AG08396 (cell line): Measurements from ENCODE around the gene ITPK1.
A peak's percentile ranks its signal among the peaks of the same experiment; 100 is the strongest.

Experiments
- DNase-seq: peaks from one replicate; pipeline ENCODE4 v3.0.0; 2012; ENCODE audit warnings: low spot score, mixed read lengths

ITPK1 gene

DNA sequence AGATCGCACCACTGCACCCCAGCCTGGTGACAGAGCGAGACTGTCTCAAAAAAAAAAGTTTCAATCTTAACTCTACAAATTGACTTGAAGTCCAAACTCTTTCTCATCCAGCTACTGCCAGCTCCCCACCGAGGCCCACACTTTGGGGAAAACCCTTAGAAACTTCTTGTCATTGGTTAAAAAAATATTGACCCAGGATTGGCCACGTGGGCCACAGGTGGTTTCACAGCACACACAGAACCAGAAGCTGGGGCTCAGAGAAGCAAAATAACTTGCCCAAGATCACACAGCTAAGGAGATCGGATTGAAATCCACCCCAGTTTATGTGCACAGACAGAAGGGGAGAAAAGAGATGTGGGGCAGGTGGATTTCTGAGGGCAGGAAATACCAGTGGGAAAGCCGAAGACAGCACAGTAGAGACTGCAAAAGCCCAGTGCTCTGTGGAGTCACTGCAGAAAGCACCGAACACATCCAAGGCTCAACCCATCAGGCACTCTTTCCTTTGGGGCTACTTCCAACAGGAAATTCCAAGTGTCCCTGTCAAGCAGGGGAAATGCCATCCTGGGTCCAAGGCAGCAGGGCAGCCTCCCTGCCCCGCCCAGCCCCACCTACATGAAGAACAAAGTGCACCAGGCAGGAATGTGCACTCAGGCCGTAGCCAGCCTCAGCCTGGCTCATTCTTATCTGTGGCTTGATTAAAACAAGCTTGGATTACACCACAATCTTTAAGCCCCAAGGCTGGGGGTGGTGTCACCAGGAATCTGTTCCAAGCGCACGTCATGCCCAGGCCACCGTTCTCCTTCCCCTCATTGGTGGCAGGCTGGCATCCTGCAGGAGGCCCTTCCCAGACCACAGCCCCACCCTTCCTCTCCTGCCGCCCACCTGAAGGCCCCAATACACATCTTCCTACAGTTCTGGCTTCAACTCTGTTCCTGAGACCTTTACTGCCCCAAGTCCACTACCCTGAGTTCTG is 72.5 kb downstream of the ITPK1 start:
- DNase-seq = peak; percentile 69

DNA sequence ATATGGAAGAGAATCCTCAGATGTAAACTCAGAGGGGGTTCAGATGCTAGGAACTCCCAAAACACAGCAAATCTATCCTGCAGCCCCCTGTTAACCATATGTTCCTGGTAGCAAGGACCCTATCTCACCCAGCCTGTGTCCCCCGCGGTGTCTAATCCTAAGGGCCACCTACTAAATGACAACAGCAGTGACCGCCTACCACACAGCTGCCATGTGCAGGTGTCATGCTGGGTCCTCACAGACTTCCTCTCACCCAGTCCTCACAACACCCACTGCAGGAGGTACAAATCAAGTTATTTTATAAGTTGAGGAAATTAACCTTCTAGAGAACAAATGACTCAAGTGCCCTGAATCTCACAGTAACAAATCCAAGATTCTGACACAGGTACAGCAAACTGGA is 73.9 kb downstream of the ITPK1 start:
- DNase-seq = no peak

- DNase-seq = no peak
Observed at GRCh38 chr14:93040982-93041381, 74.7 kb downstream of the ITPK1 start.

GRCh38 chr14:93040443-93040842 is 75.3 kb downstream of the ITPK1 start:
- DNase-seq = no peak

DNA sequence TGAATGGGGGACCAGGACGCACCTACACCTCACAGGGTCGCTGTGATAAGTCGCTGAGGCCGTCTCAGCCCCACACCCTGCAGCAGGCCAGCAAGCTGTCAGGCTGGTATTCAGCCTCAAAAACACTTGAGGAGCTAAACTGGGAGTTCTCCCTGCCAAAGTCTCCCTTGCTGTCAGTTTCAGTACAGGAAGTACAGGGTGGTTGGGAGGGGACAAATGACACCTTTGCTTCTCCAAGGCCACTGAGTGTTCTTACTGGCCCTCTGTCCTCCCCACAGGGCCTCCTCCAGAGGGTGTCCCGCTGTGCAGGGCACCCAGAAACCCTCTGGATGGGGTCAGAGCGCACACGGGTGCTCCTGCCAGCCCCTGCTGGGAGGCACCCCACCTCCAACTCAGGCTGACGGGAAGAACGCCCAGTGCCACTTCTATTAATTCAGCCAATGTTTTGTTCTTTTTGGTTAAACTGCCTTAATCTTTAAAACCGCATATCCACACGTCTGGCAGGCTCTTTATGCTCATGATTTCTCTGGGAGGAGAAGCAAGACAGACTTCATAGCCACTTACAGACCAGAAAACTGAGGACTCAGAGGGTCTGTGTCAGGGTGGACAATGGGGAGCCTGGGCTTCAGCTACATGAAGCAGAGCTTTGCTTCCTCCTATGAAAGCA is 75.9 kb downstream of the ITPK1 start:
- DNase-seq = no peak

- DNase-seq = no peak
Observed at GRCh38 chr14:93037351-93037750, 78.4 kb downstream of the ITPK1 start.

- no peak for DNase-seq
Observed at GRCh38 chr14:93036652-93037345, 78.9 kb downstream of the ITPK1 start.

DNA sequence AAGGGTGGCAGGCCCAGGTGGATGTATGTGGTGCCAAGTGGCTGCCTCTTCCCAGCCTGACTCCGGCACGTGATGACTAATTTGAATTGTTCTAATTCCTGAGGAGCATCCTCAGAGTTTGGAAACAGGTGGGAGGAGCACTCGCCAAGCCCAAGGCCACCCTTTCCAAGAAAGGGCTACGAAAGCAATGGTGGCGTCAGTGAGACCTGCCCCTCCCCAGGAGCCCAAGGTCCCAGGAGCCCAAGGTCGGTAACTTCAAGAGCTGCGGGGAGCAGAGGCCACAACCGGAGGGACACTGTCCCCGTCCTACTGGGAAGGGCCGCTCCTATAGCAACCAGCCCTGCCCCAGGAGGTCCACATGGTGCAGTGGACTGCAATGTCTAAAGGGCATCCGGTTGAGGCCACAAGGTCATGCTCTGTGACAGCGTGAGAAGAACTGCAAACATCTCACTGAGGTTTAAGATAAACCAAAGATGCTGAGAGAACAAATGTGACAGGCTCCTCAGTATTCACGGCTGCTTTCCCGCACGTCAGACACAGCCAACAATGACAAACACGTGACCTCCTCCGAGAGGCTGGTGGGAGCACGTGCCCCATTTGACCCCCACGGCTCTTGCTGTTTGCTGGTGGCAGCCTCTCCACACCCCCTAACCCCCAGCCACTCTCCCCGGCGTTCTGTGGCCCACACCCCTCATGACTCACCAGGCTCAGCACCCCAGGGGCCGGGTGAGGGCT is 79.6 kb downstream of the ITPK1 start:
- no peak for DNase-seq

DNA sequence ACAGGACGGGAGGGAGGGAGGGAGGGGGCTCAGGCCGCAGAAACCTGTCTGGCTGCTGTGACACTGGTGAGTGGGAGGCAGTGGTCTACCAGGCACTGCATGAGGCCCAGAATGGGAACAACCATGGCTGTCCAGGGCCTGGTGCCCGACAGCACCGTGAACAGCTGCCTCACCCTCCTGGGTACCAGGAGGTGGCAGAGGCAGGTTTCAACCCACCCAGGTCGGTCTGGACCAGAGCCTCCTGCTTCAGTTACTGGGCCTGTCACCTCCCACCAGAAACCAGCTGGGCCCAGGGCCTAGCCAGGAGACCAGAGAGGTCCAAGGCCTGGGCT is 80.2 kb downstream of the ITPK1 start:
- no peak for DNase-seq

- no peak for DNase-seq
Observed at GRCh38 chr14:93034671-93034994, 81.1 kb downstream of the ITPK1 start.

GRCh38 chr14:93033983-93034670 is 81.6 kb downstream of the ITPK1 start:
- no peak for DNase-seq

GRCh38 chr14:93033084-93033982 is 82.4 kb downstream of the ITPK1 start:
- no peak for DNase-seq

DNA sequence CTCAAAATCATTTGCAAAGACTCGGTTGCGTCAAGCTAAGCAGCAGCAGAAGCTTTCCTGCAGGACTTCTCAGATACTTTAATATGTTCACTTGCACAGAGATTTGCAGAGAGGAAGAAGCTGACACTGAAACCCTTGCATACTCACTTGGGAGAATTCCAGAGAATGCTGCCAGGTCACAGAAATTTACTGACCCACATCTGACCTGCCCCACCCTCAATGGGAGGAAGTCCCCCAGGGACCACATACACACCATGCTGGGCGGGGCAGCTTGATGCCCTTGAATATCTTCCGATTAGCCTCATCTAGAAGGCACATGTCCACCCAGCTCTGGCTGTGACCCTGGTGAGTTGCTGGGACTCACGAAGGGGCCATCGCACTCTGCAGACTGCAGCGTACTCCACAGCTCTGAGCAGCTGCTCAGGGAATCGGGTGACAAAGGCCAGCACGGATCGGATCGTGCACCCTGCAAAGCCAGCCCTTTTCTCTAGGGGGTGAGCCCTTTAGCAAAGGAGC is 83.2 kb downstream of the ITPK1 start:
- DNase-seq = no peak

- no peak for DNase-seq
Observed at GRCh38 chr14:93031505-93032315, 84.0 kb downstream of the ITPK1 start.

DNA sequence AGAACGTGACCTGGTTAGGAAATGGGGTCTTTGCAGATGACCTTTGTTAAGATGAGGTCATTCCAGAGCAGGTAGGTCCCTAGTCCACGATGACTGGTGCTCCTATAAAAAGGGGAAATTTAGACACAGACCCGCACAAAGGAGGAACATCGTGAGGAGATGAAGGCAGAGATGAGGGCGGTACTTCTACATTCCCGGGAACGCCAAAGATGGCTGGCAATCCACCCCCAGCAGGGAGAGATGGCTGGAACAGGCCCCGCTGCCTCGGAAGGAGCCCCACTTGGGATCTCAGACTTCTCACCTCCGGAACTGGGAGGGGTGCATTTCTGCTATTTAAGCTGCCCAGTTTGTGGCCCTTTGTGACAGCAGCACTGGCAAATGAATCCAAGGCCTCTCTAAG is 85.0 kb downstream of the ITPK1 start:
- no peak for DNase-seq

- DNase-seq = no peak
Observed at GRCh38 chr14:93029911-93030508, 85.7 kb downstream of the ITPK1 start.

GRCh38 chr14:93029417-93029816 is 86.3 kb downstream of the ITPK1 start:
- no peak for DNase-seq

DNA sequence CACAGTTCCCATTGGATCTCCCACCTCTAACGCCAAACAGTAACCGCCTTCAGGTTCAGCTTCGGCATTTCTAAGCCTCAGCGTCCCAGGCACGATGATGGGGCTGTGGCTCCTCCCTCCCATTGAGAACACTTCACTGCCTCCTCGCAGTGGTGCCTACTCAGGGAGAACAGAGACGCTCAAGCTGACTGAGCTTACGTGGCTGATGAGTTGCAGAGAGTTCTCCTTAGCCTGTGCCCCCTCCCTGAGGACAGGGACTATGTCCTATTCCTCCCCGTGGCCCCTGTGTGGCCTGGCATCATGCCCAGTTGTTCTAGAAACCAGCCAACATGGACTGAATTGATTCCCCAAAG is 87.0 kb downstream of the ITPK1 start:
- no peak for DNase-seq
